Measurements from ENCODE around the gene ARHGAP23. TPM values are rescaled to one million over a fixed set of nuclear protein-coding genes. Genes with fewer than 3 reads are reported as not detected.
"Not testable (repeated sequence)": the region's sequence is repeated elsewhere in the genome, so short reads cannot be mapped to it uniquely, and the experiment has no call there.

The ARHGAP23 gene
- total RNA-seq, 3 donors from 2014 or later (not counting 1 experiment from before 2014, with no cell fraction given), result 0.19 to 1.8 (median 1.7) TPM

GRCh38 chr17:38435795-38436194 is 7.5 kb downstream of the ARHGAP23 start:
- Mint-ChIP-seq H3K27me3 (ENCODE audit: low read depth in 2 of 2) (peaks cover 0 to 2% of the 10 kb centered on the region in 2 donors), H3K27ac (no peak overlapping the region), H3K4me3 (no peak overlapping the region), H3K4me1 (no peaks in the 10 kb centered on the region), H3K9me3 (no peaks in the 10 kb centered on the region), H3K36me3 (no peaks in the 10 kb centered on the region)
- ATAC-seq (no peak), DNase-seq (no peak)
- Histone ChIP-seq H3K27me3 (ENCODE audit: control insufficient read depth, insufficient read depth, low read length) (no peaks in the 10 kb centered on the region), H3K4me3 (ENCODE audit: low read length) (no peak overlapping the region), H3K27ac (ENCODE audit: low read length) (no peak overlapping the region), H3K4me1 (ENCODE audit: control insufficient read depth, insufficient read depth, low read length) (no peaks in the 10 kb centered on the region), H3K36me3 (ENCODE audit: control insufficient read depth, insufficient read depth, low read length) (no peaks in the 10 kb centered on the region), H3K9me3 (ENCODE audit: control insufficient read depth, insufficient read depth, low read length) (no peaks in the 10 kb centered on the region)
- intact Hi-C loops (cut with micrococcal nuclease), result no loop called here
- TF ChIP-seq CTCF (IDR thresholded peaks at IDR 0.05), result no peak
- WGBS (ENCODE audit: insufficient coverage), result 79% methylated on average over 9 of the region's 9 CpGs

- H3K27ac ChIP-seq (ENCODE audit: low read length), result no peak overlapping the region
- no peaks in the 10 kb centered on the region for H3K27me3 ChIP-seq (ENCODE audit: control insufficient read depth, insufficient read depth, low read length)
- ATAC-seq, result no peak
- H3K36me3 ChIP-seq (ENCODE audit: control insufficient read depth, insufficient read depth, low read length), result no peaks in the 10 kb centered on the region
- H3K4me3 ChIP-seq (ENCODE audit: low read length), result no peak overlapping the region
- no peak for DNase-seq
- no peak overlapping the region for H3K27ac Mint-ChIP-seq
- H3K4me1 ChIP-seq (ENCODE audit: control insufficient read depth, insufficient read depth, low read length), result no peaks in the 10 kb centered on the region
- TF ChIP-seq CTCF (IDR thresholded peaks at IDR 0.05), result no peak
- H3K4me3 Mint-ChIP-seq, result no peak overlapping the region
- no peaks in the 10 kb centered on the region for H3K9me3 Mint-ChIP-seq
- H3K27me3 Mint-ChIP-seq (ENCODE audit: low read depth in 2 of 2), result peaks cover 0 to 2% of the 10 kb centered on the region in 2 donors
- WGBS (ENCODE audit: insufficient coverage), result 86% methylated on average over 11 of the region's 11 CpGs
- no peaks in the 10 kb centered on the region for H3K4me1 Mint-ChIP-seq
- no peaks in the 10 kb centered on the region for H3K9me3 ChIP-seq (ENCODE audit: control insufficient read depth, insufficient read depth, low read length)
- intact Hi-C loops (cut with micrococcal nuclease), result no loop called here
- no peaks in the 10 kb centered on the region for H3K36me3 Mint-ChIP-seq
Observed at GRCh38 chr17:38436386-38436785, 8.1 kb downstream of the ARHGAP23 start.

- H3K36me3 Mint-ChIP-seq; H3K4me1 ChIP-seq (ENCODE audit: control insufficient read depth, insufficient read depth, low read length); H3K27ac Mint-ChIP-seq; DNase-seq; H3K4me1 Mint-ChIP-seq; H3K4me3 ChIP-seq (ENCODE audit: low read length); H3K4me3 Mint-ChIP-seq; ATAC-seq; H3K9me3 ChIP-seq (ENCODE audit: control insufficient read depth, insufficient read depth, low read length); H3K36me3 ChIP-seq (ENCODE audit: control insufficient read depth, insufficient read depth, low read length); H3K27me3 ChIP-seq (ENCODE audit: control insufficient read depth, insufficient read depth, low read length); intact Hi-C loops (cut with micrococcal nuclease); H3K9me3 Mint-ChIP-seq; H3K27ac ChIP-seq (ENCODE audit: low read length); H3K27me3 Mint-ChIP-seq (ENCODE audit: low read depth in 2 of 2): not testable (repeated sequence)
- WGBS (ENCODE audit: insufficient coverage), result 50% methylated on average over 1 of the region's 1 CpG
Observed at GRCh38 chr17:38437313-38437712, 9.0 kb downstream of the ARHGAP23 start.

GRCh38 chr17:38439436-38439835 is 11.2 kb downstream of the ARHGAP23 start:
- no peak for DNase-seq
- no peaks in the 10 kb centered on the region for H3K4me1 ChIP-seq (ENCODE audit: control insufficient read depth, insufficient read depth, low read length)
- TF ChIP-seq CTCF (IDR thresholded peaks at IDR 0.05), result no peak
- Mint-ChIP-seq H3K27ac (no peak overlapping the region), H3K27me3 (ENCODE audit: low read depth in 2 of 2) (peaks cover 0 to 8% of the 10 kb centered on the region in 2 donors), H3K4me1 (no peaks in the 10 kb centered on the region), H3K9me3 (no peaks in the 10 kb centered on the region), H3K36me3 (no peaks in the 10 kb centered on the region), H3K4me3 (no peak overlapping the region)
- no peak overlapping the region for H3K4me3 ChIP-seq (ENCODE audit: low read length)
- ATAC-seq, result no peak
- H3K9me3 ChIP-seq (ENCODE audit: control insufficient read depth, insufficient read depth, low read length), result no peaks in the 10 kb centered on the region
- intact Hi-C loops (cut with micrococcal nuclease), result no loop called here
- WGBS (ENCODE audit: insufficient coverage), result 94% methylated on average over 5 of the region's 5 CpGs
- H3K27me3 ChIP-seq (ENCODE audit: control insufficient read depth, insufficient read depth, low read length), result peaks cover 3% of the 10 kb centered on the region
- H3K36me3 ChIP-seq (ENCODE audit: control insufficient read depth, insufficient read depth, low read length), result no peaks in the 10 kb centered on the region
- no peak overlapping the region for H3K27ac ChIP-seq (ENCODE audit: low read length)
